DMS153 treated with DMSO at 0.1 percent for 48 hours (cell line): ENCODE data around the gene COG7.
"Not testable (repeated sequence)": the region's sequence is repeated elsewhere in the genome, so short reads cannot be mapped to it uniquely, and the experiment has no call there.

ENCODE experiments used
- DNase-seq: peaks from one replicate; lab custom pipeline; 2025; ENCODE audit not compliant: unreplicated experiment; lab: John Stamatoyannopoulos, UW

Gene COG7

GRCh38 chr16:23388786-23389185 lies 64.2 kb downstream of the COG7 start:
- DNase-seq, result no peak

- no peak for DNase-seq
These were observed 65.3 kb downstream of the COG7 start for GRCh38 chr16:23387666-23388065.

GRCh38 chr16:23385441-23385840 lies 67.5 kb downstream of the COG7 start:
- DNase-seq, result no peak

GRCh38 chr16:23384878-23385277 lies 68.1 kb downstream of the COG7 start:
- DNase-seq, result no peak

- no peak for DNase-seq
These were observed 69.1 kb downstream of the COG7 start for GRCh38 chr16:23383881-23384280.

GRCh38 chr16:23382279-23382678 lies 70.7 kb downstream of the COG7 start:
- no peak for DNase-seq

GRCh38 chr16:23381702-23382101 lies 71.3 kb downstream of the COG7 start:
- not testable (repeated sequence) for DNase-seq

GRCh38 chr16:23380501-23380951 lies 72.5 kb downstream of the COG7 start:
- DNase-seq, result no peak

GRCh38 chr16:23379707-23380106 lies 73.3 kb downstream of the COG7 start:
- no peak for DNase-seq

- DNase-seq, result no peak
These were observed 74.1 kb downstream of the COG7 start for GRCh38 chr16:23378921-23379320.

GRCh38 chr16:23378256-23378655 lies 74.7 kb downstream of the COG7 start:
- no peak for DNase-seq

GRCh38 chr16:23377071-23377931 lies 75.7 kb downstream of the COG7 start:
- no peak for DNase-seq

- DNase-seq, result no peak
These were observed 77.3 kb downstream of the COG7 start for GRCh38 chr16:23375643-23376042.

GRCh38 chr16:23374721-23375510 lies 78.1 kb downstream of the COG7 start:
- no peak for DNase-seq

GRCh38 chr16:23373436-23374219 lies 79.4 kb downstream of the COG7 start:
- DNase-seq, result no peak

GRCh38 chr16:23371368-23371767 lies 81.6 kb downstream of the COG7 start:
- DNase-seq, result no peak

- DNase-seq, result no peak
These were observed 83.6 kb downstream of the COG7 start for GRCh38 chr16:23369416-23369815.

GRCh38 chr16:23368469-23368868 lies 84.5 kb downstream of the COG7 start:
- DNase-seq, result no peak

GRCh38 chr16:23367988-23368387 lies 85.0 kb downstream of the COG7 start:
- DNase-seq, result no peak

- DNase-seq, result no peak
These were observed 85.4 kb downstream of the COG7 start for GRCh38 chr16:23367564-23367963.

GRCh38 chr16:23366341-23366740 lies 86.6 kb downstream of the COG7 start:
- DNase-seq, result not testable (repeated sequence)
